H9 (cell line): Measurements from ENCODE around the gene SPOCK3. TPM values are rescaled to one million over a fixed set of nuclear protein-coding genes. Genes with fewer than 3 reads are reported as not detected.

Experiments used
- DNase-seq: peaks from one replicate; pipeline ENCODE4 v3.0.0-alpha.2; 2017
- H2AFZ ChIP-seq: one replicate; pipeline ENCODE4 v1.6.1; 2013; ENCODE audit warnings: mild to moderate bottlenecking, low read length, control low read depth, moderate library complexity
- H2AK5ac ChIP-seq: 2 replicates; pipeline ENCODE4 v1.6.1; 2013; ENCODE audit warnings: low read length, control low read depth, mixed read lengths; ENCODE audit not compliant: insufficient read length
- H2BK120ac ChIP-seq: one replicate; pipeline ENCODE4 v1.6.1; 2013; ENCODE audit warnings: low read depth, mild to moderate bottlenecking, low read length, control low read depth, inconsistent platforms; ENCODE audit not compliant: poor library complexity, severe bottlenecking
- H2BK12ac ChIP-seq: 2 replicates; pipeline ENCODE4 v1.6.1; 2013; ENCODE audit warnings: low read length, control low read depth, mixed read lengths, low read depth; ENCODE audit not compliant: insufficient read length
- H2BK15ac ChIP-seq: 2 replicates; pipeline ENCODE4 v1.6.1; 2013; ENCODE audit warnings: low read depth, low read length, control low read depth
- H2BK20ac ChIP-seq: one replicate; pipeline ENCODE4 v1.6.1; 2013; ENCODE audit warnings: low read depth, mild to moderate bottlenecking, low read length, control low read depth, inconsistent platforms; ENCODE audit not compliant: poor library complexity, severe bottlenecking
- H2BK5ac ChIP-seq: 2 replicates; pipeline ENCODE4 v1.6.1; 2013; ENCODE audit warnings: low read length, control low read depth, mixed read lengths; ENCODE audit not compliant: insufficient read length
- H3K14ac ChIP-seq: 2 replicates; pipeline ENCODE4 v1.6.1; 2013; ENCODE audit warnings: low read length, control low read depth; ENCODE audit not compliant: insufficient read depth
- H3K18ac ChIP-seq: 2 replicates; pipeline ENCODE4 v1.6.1; 2013; ENCODE audit warnings: low read depth, mild to moderate bottlenecking, mixed read lengths, low read length, control low read depth; ENCODE audit not compliant: insufficient read length
- H3K23ac ChIP-seq: 2 replicates; pipeline ENCODE4 v1.6.1; 2013; ENCODE audit warnings: low read length, control low read depth, mixed read lengths, low read depth; ENCODE audit not compliant: insufficient read length
- H3K23me2 ChIP-seq: 2 replicates; pipeline ENCODE4 v1.6.1; 2013; ENCODE audit warnings: low read depth, mild to moderate bottlenecking, mixed read lengths, low read length, control low read depth; ENCODE audit not compliant: insufficient read length, poor library complexity, severe bottlenecking
- H3K27ac ChIP-seq: 2 replicates; pipeline ENCODE4 v1.5.1; 2013; ENCODE audit warnings: low read length, control low read depth, mixed read lengths, low read depth; ENCODE audit not compliant: insufficient read length
- H3K27me3 ChIP-seq: 2 replicates; pipeline ENCODE4 v1.6.1; 2013; ENCODE audit warnings: low read length, control low read depth, inconsistent platforms; ENCODE audit not compliant: insufficient read depth
- H3K4ac ChIP-seq: 2 replicates; pipeline ENCODE4 v1.6.1; 2013; ENCODE audit warnings: low read depth, mild to moderate bottlenecking, control low read depth, inconsistent platforms, low read length, moderate library complexity
- H3K4me1 ChIP-seq: 2 replicates; pipeline ENCODE4 v1.6.1; 2013; ENCODE audit warnings: low read length, control low read depth, inconsistent platforms; ENCODE audit not compliant: insufficient read depth
- H3K4me2 ChIP-seq: 2 replicates; pipeline ENCODE4 v1.6.1; 2013; ENCODE audit warnings: low read length, control low read depth, mixed read lengths; ENCODE audit not compliant: insufficient read length, insufficient read depth
- H3K56ac ChIP-seq: 2 replicates; pipeline ENCODE4 v1.6.1; 2013; ENCODE audit warnings: low read depth, mild to moderate bottlenecking, mixed read lengths, low read length, control low read depth; ENCODE audit not compliant: insufficient read length
- H3K79me1 ChIP-seq: 2 replicates; pipeline ENCODE4 v1.6.1; 2013; ENCODE audit warnings: low read depth, mild to moderate bottlenecking, moderate library complexity, low read length, control low read depth, inconsistent platforms; ENCODE audit not compliant: insufficient read depth, poor library complexity, severe bottlenecking
- H3K79me2 ChIP-seq: 2 replicates; pipeline ENCODE4 v1.6.1; 2013; ENCODE audit warnings: low read length, control low read depth, inconsistent platforms; ENCODE audit not compliant: insufficient read depth
- H3K9ac ChIP-seq: 2 replicates; pipeline ENCODE4 v1.6.1; 2013; ENCODE audit warnings: low read length, control low read depth, mixed read lengths; ENCODE audit not compliant: insufficient read length; ENCODE audit errors: extremely low read depth
- H3K9me3 ChIP-seq: one replicate; pipeline ENCODE4 v1.6.1; 2013; ENCODE audit warnings: low read depth, low read length, inconsistent platforms; ENCODE audit not compliant: control insufficient read depth
- H3T11ph ChIP-seq: one replicate; pipeline ENCODE4 v1.6.1; 2013; ENCODE audit warnings: mild to moderate bottlenecking, low read length, control low read depth, inconsistent platforms
- H4K20me1 ChIP-seq: one replicate; pipeline ENCODE4 v1.6.1; 2013; ENCODE audit not compliant: control insufficient read depth, insufficient read length, insufficient read depth
- H4K5ac ChIP-seq: 2 replicates; pipeline ENCODE4 v1.6.1; 2013; ENCODE audit warnings: low read depth, mild to moderate bottlenecking, mixed read lengths, low read length, control low read depth; ENCODE audit not compliant: insufficient read length
- H4K8ac ChIP-seq: replicated peaks from 2 replicates; pipeline ENCODE4 v1.6.1; 2013; ENCODE audit warnings: low read length, control low read depth, mixed read lengths, low read depth; ENCODE audit not compliant: insufficient read length
- H4K91ac ChIP-seq: 2 replicates; pipeline ENCODE4 v1.6.1; 2013; ENCODE audit warnings: low read depth, mild to moderate bottlenecking, moderate library complexity, mixed read lengths, low read length, control low read depth; ENCODE audit not compliant: insufficient read length
- H3K27ac Mint-ChIP-seq, 3 experiments: 2 replicates in 2 of 3; 3 replicates in 1 of 3; pipeline ENCODE4 v1.8.0; 2020 to 2021; ENCODE audit warnings: mixed read lengths in 3 of 3, mild to moderate bottlenecking in 1 of 3, moderate library complexity in 1 of 3
- H3K27me3 Mint-ChIP-seq: 2 replicates; pipeline ENCODE4 v1.8.0; 2021; ENCODE audit warnings: low read depth, mild to moderate bottlenecking, moderate library complexity, mixed read lengths
- H3K36me3 Mint-ChIP-seq, 3 experiments: 2 replicates in 2 of 3; 3 replicates in 1 of 3; pipeline ENCODE4 v1.8.0; 2020 to 2021; ENCODE audit warnings: low read depth in 3 of 3, mixed read lengths in 3 of 3; ENCODE audit not compliant: insufficient read depth in 1 of 3
- H3K4me1 Mint-ChIP-seq, 2 experiments: 2 replicates each; pipeline ENCODE4 v1.8.0; 2020; ENCODE audit warnings: mixed read lengths in 2 of 2
- H3K4me3 Mint-ChIP-seq, 2 experiments: 2 replicates in 1 of 2; 3 replicates in 1 of 2; pipeline ENCODE4 v1.8.0; 2020 to 2021; ENCODE audit warnings: mild to moderate bottlenecking in 2 of 2, mixed read lengths in 2 of 2, moderate library complexity in 1 of 2
- H3K9me3 Mint-ChIP-seq, 2 experiments: 2 replicates in 1 of 2; 3 replicates in 1 of 2; pipeline ENCODE4 v1.8.0; 2020; ENCODE audit warnings: mild to moderate bottlenecking in 2 of 2, mixed read lengths in 2 of 2, moderate library complexity in 1 of 2
- WGBS: extraction: QIAGEN DNeasy Blood & Tissue Kit; methylation state at CpG from one replicate; pipeline ENCODE4 v1.1.7; 2013; ENCODE audit warnings: missing lambda C conversion rate, low lambda C conversion rate, mixed read lengths; ENCODE audit not compliant: insufficient read length; ENCODE audit errors: extremely low coverage; 5-methylcytosine and 5-hydroxymethylcytosine counted together
- total RNA-seq: library from RNA; stranded (reverse); gene quantifications from 2 replicates; pipeline ENCODE4 v1.2.1, GENCODE V29; 2021
- TF ChIP-seq, protein P1 (sequence below): fragments of 200-600 bp; sonication (generic); conservative IDR thresholded peaks from 3 replicates; pipeline ENCODE4 v1.8.0; 2021; ENCODE audit warnings: antibody characterized with exemption, mild to moderate bottlenecking

SPOCK3 gene
- total RNA-seq, 1 experiment from 2014 or later: 0.28 TPM

DNA sequence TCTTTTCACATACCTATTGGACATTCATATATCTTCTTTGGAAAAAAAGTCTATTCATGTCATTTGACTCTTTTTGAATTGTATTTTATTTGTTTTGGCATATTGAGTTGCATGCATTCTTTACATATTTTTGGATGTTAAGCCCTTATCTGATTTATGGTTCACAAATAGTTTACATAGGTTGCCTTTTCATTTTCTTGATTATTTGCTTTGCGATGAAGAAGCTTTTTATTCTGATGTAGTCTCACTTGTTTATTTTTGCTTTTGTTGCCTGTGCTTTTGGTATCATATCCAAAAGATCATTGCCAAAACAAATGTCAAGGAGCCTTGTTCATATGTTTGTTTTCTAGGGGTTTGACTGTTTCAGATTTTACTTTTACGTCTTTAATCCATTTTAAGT is 43.9 kb downstream of the SPOCK3 start:
- no peaks in the 10 kb centered on the region for H3K4me1 ChIP-seq
- H3K79me2 ChIP-seq: no peaks in the 10 kb centered on the region
- no peak overlapping the region for H2AFZ ChIP-seq
- no peak overlapping the region for H3K9ac ChIP-seq
- no peak overlapping the region for H2BK15ac ChIP-seq
- H3K14ac ChIP-seq: no peak overlapping the region
- Mint-ChIP-seq H3K9me3 (no peaks in the 10 kb centered on the region), H3K27me3 (no peaks in the 10 kb centered on the region), H3K27ac (no peak overlapping the region), H3K4me1 (no peaks in the 10 kb centered on the region), H3K4me3 (no peak overlapping the region), H3K36me3 (no peaks in the 10 kb centered on the region)
- no peaks in the 10 kb centered on the region for H3K9me3 ChIP-seq
- H3K56ac ChIP-seq: no peak overlapping the region
- H4K5ac ChIP-seq: no peak overlapping the region
- H2BK20ac ChIP-seq: no peak overlapping the region
- H3K27me3 ChIP-seq: no peaks in the 10 kb centered on the region
- no CpG with 5 or more reads among the region's 2 CpGs for WGBS
- H3K4ac ChIP-seq: no peak overlapping the region
- H4K91ac ChIP-seq: no peak overlapping the region
- H4K20me1 ChIP-seq: no peaks in the 10 kb centered on the region
- no peak overlapping the region for H4K8ac ChIP-seq
- DNase-seq: no peak
- H3K23ac ChIP-seq: no peak overlapping the region
- TF ChIP-seq, protein P1, sequence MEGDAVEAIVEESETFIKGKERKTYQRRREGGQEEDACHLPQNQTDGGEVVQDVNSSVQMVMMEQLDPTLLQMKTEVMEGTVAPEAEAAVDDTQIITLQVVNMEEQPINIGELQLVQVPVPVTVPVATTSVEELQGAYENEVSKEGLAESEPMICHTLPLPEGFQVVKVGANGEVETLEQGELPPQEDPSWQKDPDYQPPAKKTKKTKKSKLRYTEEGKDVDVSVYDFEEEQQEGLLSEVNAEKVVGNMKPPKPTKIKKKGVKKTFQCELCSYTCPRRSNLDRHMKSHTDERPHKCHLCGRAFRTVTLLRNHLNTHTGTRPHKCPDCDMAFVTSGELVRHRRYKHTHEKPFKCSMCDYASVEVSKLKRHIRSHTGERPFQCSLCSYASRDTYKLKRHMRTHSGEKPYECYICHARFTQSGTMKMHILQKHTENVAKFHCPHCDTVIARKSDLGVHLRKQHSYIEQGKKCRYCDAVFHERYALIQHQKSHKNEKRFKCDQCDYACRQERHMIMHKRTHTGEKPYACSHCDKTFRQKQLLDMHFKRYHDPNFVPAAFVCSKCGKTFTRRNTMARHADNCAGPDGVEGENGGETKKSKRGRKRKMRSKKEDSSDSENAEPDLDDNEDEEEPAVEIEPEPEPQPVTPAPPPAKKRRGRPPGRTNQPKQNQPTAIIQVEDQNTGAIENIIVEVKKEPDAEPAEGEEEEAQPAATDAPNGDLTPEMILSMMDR: no peak
- H3K79me1 ChIP-seq: no peaks in the 10 kb centered on the region
- no peaks in the 10 kb centered on the region for H3K23me2 ChIP-seq
- H3K27ac ChIP-seq: no peak overlapping the region
- H2AK5ac ChIP-seq: no peak overlapping the region
- H3T11ph ChIP-seq: no peak overlapping the region
- no peak overlapping the region for H3K4me2 ChIP-seq
- H2BK5ac ChIP-seq: no peak overlapping the region
- H2BK120ac ChIP-seq: no peak overlapping the region
- H2BK12ac ChIP-seq: no peak overlapping the region
- H3K18ac ChIP-seq: no peak overlapping the region
